ENCODE measurements around the gene HNRNPH1.
A peak's percentile ranks its signal among the peaks of the same experiment; 100 is the strongest.
"Not testable (repeated sequence)": the region's sequence is repeated elsewhere in the genome, so short reads cannot be mapped to it uniquely, and the experiment has no call there.

HNRNPH1 gene

GRCh38 chr5:179623003-179623905 lies at the start of gene HNRNPH1:
TSS of gene HNRNPH1 (minus strand) at chr5:179623671. CDS start at chr5:179623133, 538 bp downstream.
- H3K36me3 ChIP-seq (ENCODE audit: control insufficient read depth, insufficient read depth, low read length): peaks cover 21% of the 10 kb centered on the region
- peak within 1 kb of the TSS; percentile 95 for H3K4me3 ChIP-seq (ENCODE audit: low read depth, low read length)
- H3K9ac ChIP-seq (ENCODE audit: low read depth, low read length): peak within 1 kb of the TSS; percentile 100
- H3K4me1 ChIP-seq (ENCODE audit: control insufficient read depth, insufficient read depth, low read length): peaks cover 2% of the 10 kb centered on the region
- no peaks in the 10 kb centered on the region for H3K27me3 ChIP-seq (ENCODE audit: control insufficient read depth, insufficient read depth, low read length)
- no peaks in the 10 kb centered on the region for H3K9me3 ChIP-seq (ENCODE audit: control insufficient read depth, insufficient read depth, low read length)

- Histone ChIP-seq H3K9ac (ENCODE audit: low read depth, low read length) (no peak overlapping the region), H3K36me3 (ENCODE audit: control insufficient read depth, insufficient read depth, low read length) (peaks cover 8% of the 10 kb centered on the region), H3K27me3 (ENCODE audit: control insufficient read depth, insufficient read depth, low read length) (no peaks in the 10 kb centered on the region), H3K9me3 (ENCODE audit: control insufficient read depth, insufficient read depth, low read length) (no peaks in the 10 kb centered on the region), H3K4me1 (ENCODE audit: control insufficient read depth, insufficient read depth, low read length) (no peaks in the 10 kb centered on the region), H3K4me3 (ENCODE audit: low read depth, low read length) (no peak overlapping the region)
These were observed 44.9 kb upstream of the HNRNPH1 start for GRCh38 chr5:179668391-179668790.

GRCh38 chr5:179661647-179662046 lies 38.2 kb upstream of the HNRNPH1 start:
- H3K27me3 ChIP-seq (ENCODE audit: control insufficient read depth, insufficient read depth, low read length); H3K9ac ChIP-seq (ENCODE audit: low read depth, low read length); H3K4me3 ChIP-seq (ENCODE audit: low read depth, low read length); H3K9me3 ChIP-seq (ENCODE audit: control insufficient read depth, insufficient read depth, low read length); H3K36me3 ChIP-seq (ENCODE audit: control insufficient read depth, insufficient read depth, low read length); H3K4me1 ChIP-seq (ENCODE audit: control insufficient read depth, insufficient read depth, low read length): not testable (repeated sequence)

DNA sequence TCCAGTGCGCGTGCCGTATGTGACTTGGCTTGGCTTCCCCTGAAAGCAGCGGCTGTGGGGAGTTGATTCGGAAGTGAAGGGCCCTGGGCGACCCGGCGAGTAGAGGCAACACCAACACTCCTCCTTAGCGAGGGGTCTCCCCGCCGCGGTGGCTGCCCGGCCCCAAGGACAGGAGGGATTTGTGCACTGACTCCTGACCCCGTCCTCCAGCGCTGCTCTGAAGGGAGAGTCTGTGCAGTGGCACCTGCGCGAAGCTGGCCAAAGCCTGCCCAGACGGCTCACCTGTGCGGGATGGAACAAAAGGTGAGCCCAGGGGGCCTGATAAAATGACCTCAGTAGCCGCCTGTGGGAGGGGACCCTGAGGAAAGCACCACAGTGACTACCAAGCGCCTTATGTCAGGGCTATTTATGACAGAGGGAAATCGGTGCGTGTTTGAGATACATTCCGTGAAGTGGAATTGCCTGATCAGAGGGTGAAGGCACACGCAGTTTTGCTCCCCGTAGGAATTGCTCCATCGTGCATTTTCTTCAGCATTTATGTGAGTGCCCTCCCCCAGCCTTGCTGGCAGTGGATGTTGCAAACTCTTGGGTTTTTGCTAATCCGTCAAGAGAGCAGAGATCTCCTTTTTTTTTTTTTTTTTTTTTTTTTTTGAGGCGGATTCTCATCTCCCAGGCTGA lies 34.8 kb upstream of the HNRNPH1 start:
- H3K4me3 ChIP-seq (ENCODE audit: low read depth, low read length): peak overlapping the region; percentile 53
- H3K9ac ChIP-seq (ENCODE audit: low read depth, low read length); H3K36me3 ChIP-seq (ENCODE audit: control insufficient read depth, insufficient read depth, low read length); H3K4me1 ChIP-seq (ENCODE audit: control insufficient read depth, insufficient read depth, low read length); H3K9me3 ChIP-seq (ENCODE audit: control insufficient read depth, insufficient read depth, low read length); H3K27me3 ChIP-seq (ENCODE audit: control insufficient read depth, insufficient read depth, low read length): not testable (repeated sequence)

DNA sequence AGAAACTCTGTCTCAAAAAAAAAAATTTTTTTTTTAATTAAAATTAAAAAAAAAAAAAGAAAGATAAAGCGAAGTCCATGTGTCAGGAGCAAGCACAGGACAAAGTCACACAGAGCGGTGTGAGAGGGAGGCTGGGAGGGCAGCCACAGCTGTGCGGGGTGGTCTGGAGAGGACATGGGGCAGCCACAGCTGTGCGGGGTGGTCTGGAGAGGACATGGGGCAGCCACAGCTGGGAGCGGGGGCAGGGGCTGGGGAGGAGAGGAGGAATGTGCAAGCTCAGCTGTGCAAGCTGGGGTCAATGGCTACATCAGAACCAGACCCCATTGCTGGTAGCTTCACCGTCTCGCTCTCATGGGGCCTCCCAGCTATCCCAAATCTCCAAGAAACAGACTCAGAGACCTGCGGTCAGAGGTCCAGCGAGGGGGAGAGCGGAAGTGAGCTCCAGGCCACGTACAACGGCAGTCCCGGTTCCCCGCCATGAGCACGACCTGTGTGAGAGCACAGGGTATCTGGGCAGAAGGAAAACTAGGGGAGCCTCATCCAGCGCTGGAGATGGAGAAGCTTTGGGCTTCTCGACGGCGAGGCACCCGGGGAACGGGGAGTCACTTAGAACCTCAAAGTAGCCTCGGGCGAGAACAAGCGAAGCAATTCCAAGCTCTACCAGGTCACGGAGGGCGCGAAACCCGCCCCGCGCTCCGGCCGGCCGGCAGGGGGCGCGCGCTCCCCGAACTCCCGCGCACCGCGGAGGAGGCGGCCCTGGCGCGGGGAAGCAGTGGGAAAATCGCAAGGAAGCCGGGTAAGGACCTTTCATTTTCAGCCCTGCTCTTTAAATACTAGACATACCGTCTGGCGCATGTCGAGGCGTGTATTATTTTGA lies 34.1 kb upstream of the HNRNPH1 start:
- not testable (repeated sequence) for H3K9ac ChIP-seq (ENCODE audit: low read depth, low read length); H3K9me3 ChIP-seq (ENCODE audit: control insufficient read depth, insufficient read depth, low read length); H3K27me3 ChIP-seq (ENCODE audit: control insufficient read depth, insufficient read depth, low read length); H3K4me3 ChIP-seq (ENCODE audit: low read depth, low read length); H3K4me1 ChIP-seq (ENCODE audit: control insufficient read depth, insufficient read depth, low read length); H3K36me3 ChIP-seq (ENCODE audit: control insufficient read depth, insufficient read depth, low read length)

GRCh38 chr5:179653135-179653534 lies 29.7 kb upstream of the HNRNPH1 start:
- not testable (repeated sequence) for H3K36me3 ChIP-seq (ENCODE audit: control insufficient read depth, insufficient read depth, low read length); H3K9me3 ChIP-seq (ENCODE audit: control insufficient read depth, insufficient read depth, low read length); H3K9ac ChIP-seq (ENCODE audit: low read depth, low read length); H3K27me3 ChIP-seq (ENCODE audit: control insufficient read depth, insufficient read depth, low read length); H3K4me3 ChIP-seq (ENCODE audit: low read depth, low read length); H3K4me1 ChIP-seq (ENCODE audit: control insufficient read depth, insufficient read depth, low read length)

- H3K4me1 ChIP-seq (ENCODE audit: control insufficient read depth, insufficient read depth, low read length); H3K27me3 ChIP-seq (ENCODE audit: control insufficient read depth, insufficient read depth, low read length); H3K9me3 ChIP-seq (ENCODE audit: control insufficient read depth, insufficient read depth, low read length); H3K36me3 ChIP-seq (ENCODE audit: control insufficient read depth, insufficient read depth, low read length); H3K4me3 ChIP-seq (ENCODE audit: low read depth, low read length); H3K9ac ChIP-seq (ENCODE audit: low read depth, low read length): not testable (repeated sequence)
These were observed 26.8 kb upstream of the HNRNPH1 start for GRCh38 chr5:179650245-179650644.

GRCh38 chr5:179649166-179649703 lies 25.8 kb upstream of the HNRNPH1 start:
- H3K4me3 ChIP-seq (ENCODE audit: low read depth, low read length): not testable (repeated sequence)

DNA sequence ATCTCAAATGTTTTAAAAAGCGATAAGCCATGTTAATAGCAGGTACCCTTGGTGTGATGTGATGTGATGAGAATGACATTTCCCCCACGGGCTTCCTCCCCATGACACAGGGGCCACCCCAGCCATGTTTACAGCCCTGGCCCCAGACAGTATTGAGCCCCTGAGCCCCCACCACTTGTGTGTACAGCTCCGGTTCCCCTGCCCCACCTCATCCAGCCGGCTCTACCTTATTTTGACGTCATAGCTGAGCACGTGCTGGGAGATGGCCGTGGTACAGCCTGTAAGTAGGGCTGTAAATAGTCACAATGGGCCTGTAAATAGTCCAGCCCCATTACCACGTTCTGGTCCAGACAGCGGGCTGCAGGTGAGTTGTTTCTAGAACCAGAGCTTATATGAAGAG lies 24.9 kb upstream of the HNRNPH1 start:
- no peaks in the 10 kb centered on the region for H3K36me3 ChIP-seq (ENCODE audit: control insufficient read depth, insufficient read depth, low read length)
- no peaks in the 10 kb centered on the region for H3K9me3 ChIP-seq (ENCODE audit: control insufficient read depth, insufficient read depth, low read length)
- no peaks in the 10 kb centered on the region for H3K27me3 ChIP-seq (ENCODE audit: control insufficient read depth, insufficient read depth, low read length)
- H3K4me1 ChIP-seq (ENCODE audit: control insufficient read depth, insufficient read depth, low read length): no peaks in the 10 kb centered on the region
- no peak overlapping the region for H3K9ac ChIP-seq (ENCODE audit: low read depth, low read length)
- H3K4me3 ChIP-seq (ENCODE audit: low read depth, low read length): no peak overlapping the region

More at GRCh38 chr5:179649166-179649703, 25.8 kb upstream of the HNRNPH1 start:
- H3K4me1 ChIP-seq (ENCODE audit: control insufficient read depth, insufficient read depth, low read length); H3K9ac ChIP-seq (ENCODE audit: low read depth, low read length); H3K36me3 ChIP-seq (ENCODE audit: control insufficient read depth, insufficient read depth, low read length); H3K27me3 ChIP-seq (ENCODE audit: control insufficient read depth, insufficient read depth, low read length); H3K9me3 ChIP-seq (ENCODE audit: control insufficient read depth, insufficient read depth, low read length): not testable (repeated sequence)

- H3K36me3 ChIP-seq (ENCODE audit: control insufficient read depth, insufficient read depth, low read length): not testable (repeated sequence)
These were observed 21.3 kb upstream of the HNRNPH1 start for GRCh38 chr5:179644766-179645165.

DNA sequence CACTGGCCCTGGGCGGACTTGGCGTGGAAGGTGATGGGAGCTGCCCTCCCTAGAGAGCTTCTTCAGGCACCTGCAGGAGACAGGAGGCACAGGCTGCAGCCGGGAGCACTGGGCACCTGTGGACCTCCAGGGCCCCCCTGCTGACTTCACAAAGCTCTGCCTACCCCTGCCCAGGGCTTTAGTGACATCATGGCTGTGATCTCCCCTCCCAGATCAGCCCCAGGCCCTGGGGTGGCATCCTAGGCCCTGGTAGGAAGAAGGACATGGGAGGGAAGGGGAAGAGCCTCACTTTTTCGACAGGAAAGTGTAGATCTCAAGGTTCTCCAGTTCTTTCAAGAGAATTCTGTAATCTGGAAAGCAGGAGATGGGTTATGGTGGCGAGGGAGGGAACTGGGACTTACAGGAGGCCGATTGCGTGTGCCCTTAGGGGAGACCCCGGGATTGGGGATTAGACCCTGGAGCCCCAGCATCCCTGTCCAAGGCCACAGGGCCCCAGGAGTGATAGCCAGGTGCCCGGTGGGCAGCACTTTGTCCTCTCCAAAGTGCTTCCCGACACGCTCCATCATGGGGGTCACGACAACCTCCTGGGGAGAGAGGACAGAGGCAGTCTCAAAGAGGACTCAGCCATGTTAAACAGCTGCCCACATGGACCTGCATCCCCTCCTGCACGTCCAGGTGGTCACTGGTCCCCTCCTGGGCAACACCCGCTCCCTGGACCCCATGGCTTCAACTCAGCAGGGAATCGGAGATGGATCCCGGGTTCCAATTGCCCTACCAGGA lies 19.9 kb upstream of the HNRNPH1 start:
- H3K36me3 ChIP-seq (ENCODE audit: control insufficient read depth, insufficient read depth, low read length); H3K27me3 ChIP-seq (ENCODE audit: control insufficient read depth, insufficient read depth, low read length); H3K9me3 ChIP-seq (ENCODE audit: control insufficient read depth, insufficient read depth, low read length); H3K9ac ChIP-seq (ENCODE audit: low read depth, low read length); H3K4me3 ChIP-seq (ENCODE audit: low read depth, low read length); H3K4me1 ChIP-seq (ENCODE audit: control insufficient read depth, insufficient read depth, low read length): not testable (repeated sequence)

More at GRCh38 chr5:179644766-179645165, 21.3 kb upstream of the HNRNPH1 start:
- H3K9ac ChIP-seq (ENCODE audit: low read depth, low read length); H3K4me3 ChIP-seq (ENCODE audit: low read depth, low read length); H3K4me1 ChIP-seq (ENCODE audit: control insufficient read depth, insufficient read depth, low read length); H3K9me3 ChIP-seq (ENCODE audit: control insufficient read depth, insufficient read depth, low read length); H3K27me3 ChIP-seq (ENCODE audit: control insufficient read depth, insufficient read depth, low read length): not testable (repeated sequence)
